ENCODE measurements around the gene PELI1.

PELI1 gene

DNA sequence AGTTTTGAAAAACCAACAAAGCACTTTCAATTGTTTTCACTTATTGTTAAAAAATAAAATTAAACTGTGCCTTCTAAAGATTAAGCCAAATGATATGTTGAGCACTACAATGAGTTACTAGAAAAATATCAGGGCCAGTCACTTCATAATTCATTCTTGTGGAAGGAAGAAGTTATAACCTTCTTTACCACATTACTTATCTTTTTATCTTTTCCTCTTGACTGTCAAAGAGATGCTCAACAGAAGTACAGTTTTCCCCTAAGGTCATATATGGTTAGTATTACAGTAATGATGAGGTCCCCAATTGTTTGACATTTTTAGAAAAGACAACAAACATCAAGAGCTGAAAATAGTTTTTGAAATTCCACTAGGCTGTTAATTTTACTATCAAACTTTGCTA, 9.4 kb downstream of the PELI1 start:
- Histone ChIP-seq H3K27me3 (no peaks in the 10 kb centered on the region), H3K4me3 (no peak overlapping the region), H3K27ac (no peak overlapping the region), H3K9me3 (no peaks in the 10 kb centered on the region), H3K4me1 (peaks cover 0 to 89% (median 33%) of the 10 kb centered on the region in 4 donors), H3K36me3 (no peaks in the 10 kb centered on the region)
- intact Hi-C loops (cut with DNase I; ENCODE audit: low total_unique reads) = no loop called here
- TF ChIP-seq, protein P1, sequence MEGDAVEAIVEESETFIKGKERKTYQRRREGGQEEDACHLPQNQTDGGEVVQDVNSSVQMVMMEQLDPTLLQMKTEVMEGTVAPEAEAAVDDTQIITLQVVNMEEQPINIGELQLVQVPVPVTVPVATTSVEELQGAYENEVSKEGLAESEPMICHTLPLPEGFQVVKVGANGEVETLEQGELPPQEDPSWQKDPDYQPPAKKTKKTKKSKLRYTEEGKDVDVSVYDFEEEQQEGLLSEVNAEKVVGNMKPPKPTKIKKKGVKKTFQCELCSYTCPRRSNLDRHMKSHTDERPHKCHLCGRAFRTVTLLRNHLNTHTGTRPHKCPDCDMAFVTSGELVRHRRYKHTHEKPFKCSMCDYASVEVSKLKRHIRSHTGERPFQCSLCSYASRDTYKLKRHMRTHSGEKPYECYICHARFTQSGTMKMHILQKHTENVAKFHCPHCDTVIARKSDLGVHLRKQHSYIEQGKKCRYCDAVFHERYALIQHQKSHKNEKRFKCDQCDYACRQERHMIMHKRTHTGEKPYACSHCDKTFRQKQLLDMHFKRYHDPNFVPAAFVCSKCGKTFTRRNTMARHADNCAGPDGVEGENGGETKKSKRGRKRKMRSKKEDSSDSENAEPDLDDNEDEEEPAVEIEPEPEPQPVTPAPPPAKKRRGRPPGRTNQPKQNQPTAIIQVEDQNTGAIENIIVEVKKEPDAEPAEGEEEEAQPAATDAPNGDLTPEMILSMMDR (IDR thresholded peaks at IDR 0.05) = no peak
- no peak for DNase-seq

DNA sequence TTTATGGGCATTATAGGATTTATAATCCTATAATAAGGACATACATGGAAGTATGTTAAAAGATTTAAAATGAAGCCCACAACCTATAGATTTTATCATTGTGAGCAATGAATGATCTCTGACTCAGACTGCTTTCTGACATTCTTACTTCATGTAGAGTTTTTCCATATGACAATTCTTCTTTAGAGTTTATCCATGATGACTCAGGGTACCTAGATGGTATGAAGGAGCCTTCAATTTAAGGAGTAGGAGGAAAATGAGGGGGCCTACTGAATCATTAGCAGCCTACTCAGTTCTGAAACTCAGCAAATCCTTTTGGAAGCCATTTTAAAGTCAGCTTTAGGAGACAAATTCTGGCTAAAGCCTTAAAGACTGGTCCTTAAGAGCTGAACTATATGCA, 10.4 kb downstream of the PELI1 start:
- peaks cover 0 to 89% (median 31%) of the 10 kb centered on the region in 4 donors for H3K4me1 ChIP-seq
- no peaks in the 10 kb centered on the region for H3K36me3 ChIP-seq
- TF ChIP-seq, protein P1 (IDR thresholded peaks at IDR 0.05) = no peak
- H3K27me3 ChIP-seq = no peaks in the 10 kb centered on the region
- no peaks in the 10 kb centered on the region for H3K9me3 ChIP-seq
- no peak overlapping the region for H3K4me3 ChIP-seq
- intact Hi-C loops (cut with DNase I; ENCODE audit: low total_unique reads) = no loop called here
- no peak overlapping the region for H3K27ac ChIP-seq
- no peak for DNase-seq

DNA sequence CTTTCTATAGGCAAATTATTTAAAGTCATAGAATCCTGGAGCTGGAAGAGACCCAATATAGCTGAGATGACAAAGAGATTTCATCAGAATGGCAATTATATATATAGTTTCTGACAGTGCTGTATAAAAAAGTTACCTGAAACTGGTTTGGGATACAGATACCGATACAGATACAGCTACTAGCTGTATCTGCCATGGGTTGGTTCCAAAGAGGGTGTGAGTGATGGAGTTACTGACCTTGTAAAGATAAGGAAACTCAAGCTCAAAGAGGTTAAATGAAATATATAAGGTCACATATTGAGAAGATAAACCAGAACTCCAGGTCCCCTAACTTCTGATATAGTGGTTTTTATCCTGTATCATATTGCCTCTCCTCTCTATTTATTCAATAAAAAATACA, 10.9 kb downstream of the PELI1 start:
- Histone ChIP-seq H3K4me1 (peaks cover 0 to 89% (median 31%) of the 10 kb centered on the region in 4 donors), H3K4me3 (no peak overlapping the region), H3K9me3 (no peaks in the 10 kb centered on the region), H3K27me3 (no peaks in the 10 kb centered on the region), H3K36me3 (no peaks in the 10 kb centered on the region), H3K27ac (no peak overlapping the region)
- TF ChIP-seq, protein P1 (IDR thresholded peaks at IDR 0.05) = no peak
- intact Hi-C loops (cut with DNase I; ENCODE audit: low total_unique reads) = no loop called here
- no peak for DNase-seq

DNA sequence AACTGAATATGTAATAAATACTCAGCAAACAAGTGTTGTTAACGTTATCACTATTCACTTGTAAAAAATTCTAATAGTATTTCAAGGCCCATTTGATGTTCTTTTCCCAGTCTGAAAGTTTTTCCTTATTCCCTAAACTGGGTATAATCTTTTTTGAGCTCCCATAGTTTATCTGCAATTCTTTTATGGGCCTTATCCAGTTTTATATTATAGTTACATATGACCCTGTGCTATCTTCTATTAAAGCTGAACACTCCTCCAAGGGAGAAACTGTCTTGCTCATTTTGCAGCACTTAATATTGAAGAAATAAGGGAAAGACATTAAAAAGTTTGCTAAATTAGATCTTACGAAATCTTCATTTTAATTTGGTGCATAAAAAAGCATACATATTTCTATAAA, 13.9 kb downstream of the PELI1 start:
- no peak for DNase-seq
- TF ChIP-seq, protein P1 (IDR thresholded peaks at IDR 0.05) = no peak
- Histone ChIP-seq H3K4me1 (peaks cover 0 to 68% (median 12%) of the 10 kb centered on the region in 4 donors), H3K36me3 (no peaks in the 10 kb centered on the region), H3K27ac (no peak overlapping the region), H3K9me3 (no peaks in the 10 kb centered on the region), H3K4me3 (no peak overlapping the region), H3K27me3 (no peaks in the 10 kb centered on the region)
- intact Hi-C loops (cut with DNase I; ENCODE audit: low total_unique reads) = no loop called here

DNA sequence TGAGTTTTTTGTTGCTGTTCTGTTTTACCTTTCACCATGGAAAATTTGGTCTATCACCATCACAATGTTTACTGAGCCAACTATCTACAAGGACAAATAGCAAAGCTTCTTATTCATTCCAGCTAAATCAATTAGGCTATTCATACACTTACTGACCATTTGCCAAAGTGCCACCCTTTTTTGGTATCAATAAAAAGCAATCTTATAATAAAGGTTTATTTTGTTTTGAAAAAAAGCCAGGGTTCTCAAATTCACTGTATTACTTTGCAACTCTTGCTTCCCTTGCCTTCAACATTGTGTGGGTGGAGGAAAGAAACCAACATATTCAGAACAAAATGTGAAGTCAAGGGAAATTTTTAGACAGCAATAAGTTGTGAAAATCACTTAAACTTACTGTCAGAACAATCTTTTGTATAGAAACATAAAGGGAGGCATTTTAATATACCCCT, 15.3 kb downstream of the PELI1 start:
- no peak overlapping the region for H3K27ac ChIP-seq
- no peaks in the 10 kb centered on the region for H3K27me3 ChIP-seq
- TF ChIP-seq, protein P1 (IDR thresholded peaks at IDR 0.05) = no peak
- no peak overlapping the region for H3K4me3 ChIP-seq
- H3K36me3 ChIP-seq = no peaks in the 10 kb centered on the region
- DNase-seq = no peak
- peaks cover 0 to 55% (median 8%) of the 10 kb centered on the region in 4 donors for H3K4me1 ChIP-seq
- H3K9me3 ChIP-seq = no peaks in the 10 kb centered on the region
- intact Hi-C loops (cut with DNase I; ENCODE audit: low total_unique reads) = no loop called here

DNA sequence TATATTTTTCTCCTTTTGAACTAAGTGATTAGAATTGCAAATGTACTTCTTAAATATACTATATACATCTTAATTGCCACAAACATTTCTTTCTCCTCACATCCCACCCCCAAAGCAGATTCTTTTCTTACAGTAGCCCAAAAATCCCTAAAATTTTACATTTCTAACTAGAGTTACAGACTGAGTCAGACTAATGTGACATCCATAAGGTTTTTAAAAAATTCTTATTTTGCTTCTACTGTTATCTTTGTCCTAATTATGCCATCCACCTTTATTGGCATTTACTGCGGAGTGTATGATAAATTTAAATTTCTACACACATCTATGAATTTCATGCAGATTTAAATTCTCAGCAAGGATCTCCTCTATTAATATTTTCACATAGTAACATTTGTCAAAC, 15.8 kb downstream of the PELI1 start:
- intact Hi-C loops (cut with DNase I; ENCODE audit: low total_unique reads) = no loop called here
- H3K27ac ChIP-seq = no peak overlapping the region
- TF ChIP-seq, protein P1 (IDR thresholded peaks at IDR 0.05) = no peak
- peaks cover 0 to 51% (median 8%) of the 10 kb centered on the region in 4 donors for H3K4me1 ChIP-seq
- no peak overlapping the region for H3K4me3 ChIP-seq
- no peaks in the 10 kb centered on the region for H3K36me3 ChIP-seq
- H3K9me3 ChIP-seq = no peaks in the 10 kb centered on the region
- no peaks in the 10 kb centered on the region for H3K27me3 ChIP-seq
- DNase-seq = no peak

All from tibial artery (tissue), 4 donors.